HAP-1 (cell line): ENCODE measurements around the gene SFXN5.
A peak's percentile ranks its signal among the peaks of the same experiment; 100 is the strongest.

Source experiments
- DNase-seq, 2 experiments: peaks; one replicate each; pipeline ENCODE4 v3.0.0-alpha.2; 2016 to 2020; ENCODE audit warnings: low spot score in 2 of 2
- H3K27me3 ChIP-seq: fragments of 250-450 bp; sonication (Bioruptor Pico); 2 replicates; pipeline ENCODE4 v1.5.1; 2020; ENCODE audit warnings: low read depth, mild to moderate bottlenecking, moderate library complexity
- H3K36me3 ChIP-seq: fragments of 250-450 bp; sonication (Bioruptor Pico); replicated peaks from 2 replicates; pipeline ENCODE4 v1.5.1; 2020; ENCODE audit warnings: mild to moderate bottlenecking
- H3K4me1 ChIP-seq: fragments of 250-450 bp; sonication (Bioruptor Pico); 2 replicates; pipeline ENCODE4 v1.5.1; 2020; ENCODE audit warnings: mild to moderate bottlenecking
- H3K4me3 ChIP-seq: fragments of 250-450 bp; sonication (Bioruptor Pico); 2 replicates; pipeline ENCODE4 v1.5.1; 2020; ENCODE audit warnings: mild to moderate bottlenecking, moderate library complexity
- H3K9me3 ChIP-seq: fragments of 250-450 bp; sonication (Bioruptor Pico); 2 replicates; pipeline ENCODE4 v1.5.1; 2020; ENCODE audit warnings: mild to moderate bottlenecking, moderate library complexity
- in situ Hi-C: fragments of 300-500 bp; cut with MboI; formaldehyde crosslinking; loops from 3 replicates; pipeline ENCODE4 v1.14.3; 2020; ENCODE audit warnings: low sequenced_read_pairs, inconsistent platforms, mixed read lengths

SFXN5 gene

DNA sequence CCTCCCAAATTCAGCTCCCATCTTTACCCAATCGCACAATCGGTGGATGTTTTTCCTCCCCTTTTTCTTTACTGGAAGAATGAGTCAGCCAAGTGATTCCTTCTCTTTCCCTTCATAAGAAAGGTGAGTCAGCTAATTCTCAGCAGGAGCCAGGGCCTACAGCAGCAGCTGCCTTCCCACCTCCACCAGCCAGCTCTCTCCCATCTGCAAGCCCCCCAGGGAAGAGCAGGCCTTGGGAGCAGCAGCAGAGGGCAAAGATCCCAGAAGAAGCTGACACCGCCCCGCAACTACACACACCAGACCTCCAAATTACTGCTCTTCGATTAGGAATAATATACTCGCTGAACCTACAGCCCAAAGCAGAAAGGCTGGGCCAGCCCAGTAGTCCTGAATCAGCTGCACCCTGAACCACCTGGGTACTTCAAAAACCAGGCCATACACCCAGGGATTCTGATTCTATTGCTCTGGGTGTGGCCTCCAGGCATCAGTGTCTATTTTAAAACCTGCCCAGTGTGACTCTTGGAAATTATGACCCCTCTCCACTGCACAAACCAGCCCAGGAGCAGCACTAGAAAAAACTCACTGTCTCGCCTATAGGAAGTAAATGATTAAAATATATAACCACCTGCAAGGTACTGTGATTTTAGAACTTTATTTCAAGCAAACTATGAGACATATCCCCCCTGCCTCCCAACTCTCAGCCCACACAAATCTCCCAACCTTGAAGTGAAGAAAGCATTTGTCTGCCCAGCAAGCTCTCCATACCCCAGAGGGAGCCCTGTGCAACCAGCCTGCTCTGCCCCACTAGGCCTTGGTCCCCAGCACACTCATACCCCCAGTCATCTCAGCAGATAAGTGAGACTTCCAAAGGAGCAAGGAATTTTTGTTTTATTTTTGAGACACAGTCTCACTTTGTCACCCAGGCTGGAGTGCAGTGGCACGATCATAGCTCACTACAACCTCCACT, 7.3 kb downstream of the SFXN5 start:
- H3K4me1 ChIP-seq = no peaks in the 10 kb centered on the region; the same call in 1 of the 2 replicates
- no peaks in the 10 kb centered on the region for H3K27me3 ChIP-seq
- in situ Hi-C loops = no loop called here
- no peak for DNase-seq
- no peaks in the 10 kb centered on the region; the same call in 1 of the 2 replicates for H3K36me3 ChIP-seq
- H3K4me3 ChIP-seq = no peak overlapping the region
- H3K9me3 ChIP-seq = no peaks in the 10 kb centered on the region

DNA sequence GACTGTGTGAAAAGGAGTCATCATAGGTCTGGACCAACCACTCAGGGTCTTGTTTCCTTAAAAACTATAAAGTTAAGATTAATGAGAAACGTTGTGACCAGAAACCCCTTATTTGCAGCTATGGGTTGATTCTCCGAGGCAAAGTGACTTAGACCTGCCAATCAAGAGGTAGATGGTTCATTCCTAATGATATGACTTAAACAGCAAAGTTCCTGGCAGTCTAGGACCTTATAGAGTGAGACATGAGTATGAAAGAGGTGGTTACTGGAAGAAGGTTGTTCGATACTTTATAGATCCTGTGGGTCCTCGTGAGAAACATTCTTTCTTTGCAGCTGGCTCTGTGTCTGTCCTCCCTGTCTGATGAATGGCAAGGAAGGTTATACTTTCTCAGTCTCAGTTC, 8.0 kb downstream of the SFXN5 start:
- in situ Hi-C loops = no loop called here
- no peaks in the 10 kb centered on the region for H3K4me1 ChIP-seq
- H3K4me3 ChIP-seq = no peak overlapping the region
- peaks cover under 1% of the 10 kb centered on the region; the same call in 1 of the 2 replicates for H3K36me3 ChIP-seq
- no peaks in the 10 kb centered on the region for H3K9me3 ChIP-seq
- H3K27me3 ChIP-seq = no peaks in the 10 kb centered on the region
- DNase-seq = no peak

DNA sequence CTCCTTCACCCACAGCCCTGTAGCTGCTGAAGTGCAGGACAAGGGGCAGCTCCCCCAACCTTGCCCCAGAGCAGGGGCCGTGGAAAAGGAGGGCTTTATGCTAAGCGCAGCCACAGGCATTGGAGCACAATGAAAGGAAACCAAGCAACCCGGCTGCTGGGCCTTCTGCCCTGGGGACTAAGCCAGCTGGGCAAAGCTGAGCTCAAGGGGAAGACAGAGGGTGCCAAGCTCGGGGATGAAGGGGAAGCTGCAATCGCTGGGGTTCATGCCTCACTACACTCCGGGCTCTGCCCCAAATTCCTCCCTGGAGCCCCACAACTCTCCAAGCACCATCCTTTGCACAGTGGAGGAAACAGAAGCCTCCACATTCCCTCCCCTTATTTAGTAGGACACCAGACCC, 12.4 kb downstream of the SFXN5 start:
- no peaks in the 10 kb centered on the region for H3K9me3 ChIP-seq
- peaks cover 17% of the 10 kb centered on the region for H3K36me3 ChIP-seq
- no peak overlapping the region for H3K4me3 ChIP-seq
- H3K27me3 ChIP-seq = no peaks in the 10 kb centered on the region
- H3K4me1 ChIP-seq = no peaks in the 10 kb centered on the region
- DNase-seq = no peak
- in situ Hi-C loops = no loop called here

DNA sequence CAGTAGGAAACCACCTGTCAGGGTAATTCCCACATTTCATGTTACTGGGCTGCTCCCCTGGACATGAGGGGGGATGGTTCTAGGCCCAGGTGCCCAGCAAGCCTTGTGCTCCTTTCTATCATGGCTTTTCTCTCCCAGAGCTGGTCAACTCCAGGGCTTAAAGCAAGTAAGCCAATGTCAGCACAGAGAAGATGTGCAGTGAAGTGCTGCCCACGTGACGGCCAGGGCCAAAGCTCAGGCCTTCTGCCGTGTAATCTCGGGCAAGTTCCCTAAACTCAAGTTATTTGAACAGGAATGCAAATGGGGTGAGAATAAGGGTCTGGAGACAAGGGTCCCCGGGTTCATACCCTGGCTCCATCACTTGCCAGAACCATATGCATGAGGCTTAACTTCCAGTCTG, 16.5 kb downstream of the SFXN5 start:
- Histone ChIP-seq H3K4me3 (no peak overlapping the region), H3K36me3 (peaks cover 17% of the 10 kb centered on the region), H3K9me3 (no peaks in the 10 kb centered on the region), H3K27me3 (no peaks in the 10 kb centered on the region), H3K4me1 (no peaks in the 10 kb centered on the region)
- no peak for DNase-seq
- in situ Hi-C loops = no loop called here

DNA sequence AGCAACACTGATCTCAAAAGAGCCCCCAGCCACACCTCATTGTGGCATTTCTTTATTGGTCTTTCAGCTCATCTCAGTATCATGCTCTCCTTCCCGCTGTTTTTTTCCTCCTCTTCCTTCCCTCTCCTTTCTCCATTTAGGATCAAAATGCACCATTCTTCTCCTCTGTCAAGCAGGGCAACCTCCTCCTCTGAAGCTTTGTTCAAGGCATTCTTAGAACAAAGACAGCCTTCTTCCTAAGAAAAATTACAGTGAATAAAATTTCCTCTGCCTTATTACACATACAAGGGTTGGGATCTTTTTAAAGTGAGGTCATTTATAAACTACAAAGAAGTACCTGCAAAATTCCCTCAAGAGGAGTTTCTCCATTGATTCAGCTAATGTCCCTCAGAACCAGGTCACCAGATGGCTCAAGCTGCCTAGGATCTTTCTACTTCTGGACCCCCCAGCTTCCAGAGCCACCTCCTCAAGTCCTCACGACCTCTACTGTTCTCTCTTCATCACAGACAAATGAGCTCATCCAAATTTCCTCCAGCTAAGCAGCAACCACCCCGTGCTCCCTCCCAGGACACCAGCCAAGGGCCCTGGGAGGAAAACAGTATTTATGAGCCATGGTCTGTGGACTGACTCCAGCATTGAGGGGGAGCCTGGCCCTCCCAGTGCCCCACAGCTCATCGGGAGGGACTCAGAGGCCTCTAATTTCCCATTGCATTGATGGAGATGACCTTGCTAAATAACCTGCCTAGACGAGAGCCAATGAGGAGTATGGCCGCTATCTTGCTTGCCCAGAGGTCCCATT, 18.0 kb downstream of the SFXN5 start:
- in situ Hi-C loops = no loop called here

DNA sequence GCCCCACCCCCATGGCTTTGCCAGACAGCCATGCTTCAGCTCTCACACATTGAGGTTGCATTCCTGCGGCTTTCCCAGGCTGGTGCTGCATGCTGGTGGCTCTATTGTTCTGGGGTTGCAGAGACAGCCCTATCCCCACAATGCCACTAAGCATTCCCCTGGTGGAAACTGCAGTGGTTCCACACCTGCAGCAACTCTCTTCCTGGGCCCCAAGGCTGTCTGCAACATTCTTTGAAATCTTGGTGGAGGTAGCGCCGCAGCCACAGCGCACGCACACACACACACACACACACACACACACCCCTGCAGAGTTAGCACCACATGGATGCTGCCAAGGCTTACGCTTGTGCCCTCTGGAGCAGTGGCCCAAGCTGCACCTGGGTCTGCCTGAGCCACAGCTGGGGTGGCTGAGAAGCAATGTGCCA, 21.4 kb downstream of the SFXN5 start:
- H3K4me1 ChIP-seq = no peaks in the 10 kb centered on the region
- in situ Hi-C loops = no loop called here
- no peaks in the 10 kb centered on the region for H3K27me3 ChIP-seq
- H3K36me3 ChIP-seq = no peaks in the 10 kb centered on the region; the same call in 1 of the 2 replicates
- H3K4me3 ChIP-seq = no peak overlapping the region
- peak in 1 of 2 experiments; percentile 30 for DNase-seq
- H3K9me3 ChIP-seq = no peaks in the 10 kb centered on the region

More for the DNA sequence above, 18.0 kb downstream of the SFXN5 start:
- Histone ChIP-seq H3K4me3 (no peak overlapping the region), H3K4me1 (no peaks in the 10 kb centered on the region), H3K27me3 (no peaks in the 10 kb centered on the region), H3K9me3 (no peaks in the 10 kb centered on the region), H3K36me3 (peaks cover 16% of the 10 kb centered on the region)
- no peak for DNase-seq

DNA sequence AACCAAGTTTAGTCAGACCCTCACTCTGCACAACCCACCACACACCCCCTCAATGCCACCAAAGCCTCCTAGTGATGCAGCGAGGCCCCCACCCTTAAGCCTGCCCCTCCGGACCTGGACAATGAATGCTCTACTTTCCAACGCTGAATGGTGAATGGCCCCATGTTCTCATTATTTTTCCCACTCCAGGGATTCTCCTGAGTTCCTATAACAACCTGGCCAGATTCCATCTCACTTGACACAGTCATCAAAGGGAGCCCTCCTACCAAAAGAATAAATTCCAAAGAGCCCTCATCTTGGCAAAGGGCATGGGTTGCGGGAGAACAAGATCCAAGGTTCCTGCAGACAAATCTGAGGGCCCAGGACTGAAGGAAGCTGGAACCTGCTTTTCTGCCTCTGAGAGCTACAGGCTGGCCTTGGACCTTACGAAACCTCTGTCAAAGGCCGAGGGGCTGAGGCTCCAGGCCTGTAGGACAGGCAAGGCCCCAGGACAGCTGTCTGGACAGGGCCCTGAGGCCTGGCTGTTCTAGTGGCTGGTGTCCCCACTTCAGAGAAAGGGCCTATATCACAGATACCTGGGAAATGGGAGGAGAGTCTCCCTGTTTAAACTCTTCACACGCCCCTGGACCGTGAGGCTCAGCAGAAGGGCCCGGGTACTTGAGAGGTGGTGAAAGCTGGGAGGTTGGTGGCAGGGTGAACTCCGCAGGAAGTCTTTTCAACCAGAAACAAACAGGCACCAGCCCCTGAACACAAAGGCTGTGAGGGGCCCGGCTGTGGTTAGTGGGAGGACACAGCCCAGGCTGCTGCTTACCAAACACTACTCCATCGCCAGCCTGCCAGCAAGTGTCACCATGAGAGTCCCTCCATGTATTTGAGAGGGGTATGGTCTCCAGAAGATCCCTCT, 27.3 kb downstream of the SFXN5 start:
- H3K36me3 ChIP-seq = no peaks in the 10 kb centered on the region; the same call in 1 of the 2 replicates
- H3K9me3 ChIP-seq = no peaks in the 10 kb centered on the region
- in situ Hi-C loops = no loop called here
- no peak for DNase-seq
- no peaks in the 10 kb centered on the region for H3K27me3 ChIP-seq
- no peaks in the 10 kb centered on the region for H3K4me1 ChIP-seq
- no peak overlapping the region for H3K4me3 ChIP-seq

DNA sequence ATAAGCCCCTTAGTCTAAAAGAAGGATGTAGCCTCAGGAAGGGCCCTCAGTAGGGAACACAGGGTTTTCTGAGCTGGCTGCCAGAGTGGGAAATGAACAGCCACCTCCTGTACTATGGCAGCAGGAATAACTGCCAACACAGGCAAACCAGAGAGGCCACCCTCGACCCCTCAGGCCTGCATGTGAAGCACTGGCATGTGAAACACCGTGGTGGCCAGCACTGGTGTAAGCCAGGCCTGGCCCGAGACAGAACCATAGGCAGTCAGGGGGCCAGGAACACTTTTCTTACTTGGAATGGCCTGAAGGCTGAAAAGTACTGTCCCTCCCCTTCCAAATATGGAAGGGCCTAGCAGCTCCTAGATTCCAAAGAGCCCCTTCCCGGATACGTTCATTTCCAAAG, 28.2 kb downstream of the SFXN5 start:
- no peaks in the 10 kb centered on the region; the same call in 1 of the 2 replicates for H3K36me3 ChIP-seq
- H3K9me3 ChIP-seq = no peaks in the 10 kb centered on the region
- in situ Hi-C loops = no loop called here
- no peaks in the 10 kb centered on the region for H3K4me1 ChIP-seq
- H3K27me3 ChIP-seq = no peaks in the 10 kb centered on the region
- no peak for DNase-seq
- no peak overlapping the region for H3K4me3 ChIP-seq

DNA sequence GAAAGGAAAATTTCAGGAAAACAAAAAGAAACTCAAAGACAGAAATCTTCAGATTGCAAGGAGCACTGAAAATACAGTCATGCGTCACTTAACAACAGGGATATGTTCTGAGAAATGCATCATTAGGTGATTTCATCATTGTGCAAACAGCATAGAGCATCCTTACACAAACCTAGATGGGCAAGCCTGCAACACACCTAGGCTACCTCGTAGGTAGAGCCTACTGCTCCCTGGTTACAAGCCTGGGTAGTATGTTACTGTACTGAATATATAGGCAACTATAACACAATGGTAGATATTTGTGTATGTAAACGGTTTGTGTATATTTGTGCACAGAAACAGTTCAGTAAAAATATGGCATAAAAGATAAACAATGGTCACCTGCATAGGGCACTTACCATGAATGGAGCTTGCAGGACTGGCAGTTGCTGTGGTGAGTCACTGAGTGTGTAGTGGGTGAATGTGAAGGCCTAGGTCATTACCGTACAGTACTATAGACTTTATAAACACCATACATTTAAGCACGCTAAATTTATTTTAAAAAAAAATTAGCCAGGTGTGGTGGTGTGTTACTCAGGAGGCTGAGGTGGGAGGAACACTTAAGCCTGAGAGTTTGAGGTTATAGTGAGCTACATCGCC, 33.4 kb downstream of the SFXN5 start:
- no peak for DNase-seq
- H3K4me3 ChIP-seq = no peak overlapping the region
- H3K9me3 ChIP-seq = no peaks in the 10 kb centered on the region
- no peaks in the 10 kb centered on the region for H3K36me3 ChIP-seq
- in situ Hi-C loops = no loop called here
- H3K4me1 ChIP-seq = no peaks in the 10 kb centered on the region
- H3K27me3 ChIP-seq = no peaks in the 10 kb centered on the region

DNA sequence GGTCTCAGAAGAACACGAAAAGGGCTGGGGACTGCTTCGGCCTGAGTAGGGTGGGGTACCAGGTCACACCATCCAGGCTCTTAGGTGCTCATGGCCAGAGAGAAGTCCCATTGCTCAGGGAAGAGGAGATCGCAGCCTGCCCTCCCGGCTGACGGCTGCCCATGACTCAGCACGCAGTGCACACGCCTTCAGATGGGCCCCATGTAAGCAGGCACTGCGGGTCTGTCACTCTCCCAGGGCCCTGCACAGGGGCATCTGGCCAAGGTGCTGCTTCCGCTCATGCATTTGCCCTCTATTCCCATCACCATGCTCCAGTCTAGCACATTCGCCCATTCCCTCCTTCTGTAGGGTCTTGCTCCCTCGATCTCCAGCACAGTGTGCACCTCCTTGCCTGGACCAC, 34.7 kb downstream of the SFXN5 start:
- in situ Hi-C loops = no loop called here
- Histone ChIP-seq H3K36me3 (no peaks in the 10 kb centered on the region), H3K4me1 (no peaks in the 10 kb centered on the region), H3K9me3 (no peaks in the 10 kb centered on the region), H3K27me3 (no peaks in the 10 kb centered on the region), H3K4me3 (no peak overlapping the region)
- no peak for DNase-seq

DNA sequence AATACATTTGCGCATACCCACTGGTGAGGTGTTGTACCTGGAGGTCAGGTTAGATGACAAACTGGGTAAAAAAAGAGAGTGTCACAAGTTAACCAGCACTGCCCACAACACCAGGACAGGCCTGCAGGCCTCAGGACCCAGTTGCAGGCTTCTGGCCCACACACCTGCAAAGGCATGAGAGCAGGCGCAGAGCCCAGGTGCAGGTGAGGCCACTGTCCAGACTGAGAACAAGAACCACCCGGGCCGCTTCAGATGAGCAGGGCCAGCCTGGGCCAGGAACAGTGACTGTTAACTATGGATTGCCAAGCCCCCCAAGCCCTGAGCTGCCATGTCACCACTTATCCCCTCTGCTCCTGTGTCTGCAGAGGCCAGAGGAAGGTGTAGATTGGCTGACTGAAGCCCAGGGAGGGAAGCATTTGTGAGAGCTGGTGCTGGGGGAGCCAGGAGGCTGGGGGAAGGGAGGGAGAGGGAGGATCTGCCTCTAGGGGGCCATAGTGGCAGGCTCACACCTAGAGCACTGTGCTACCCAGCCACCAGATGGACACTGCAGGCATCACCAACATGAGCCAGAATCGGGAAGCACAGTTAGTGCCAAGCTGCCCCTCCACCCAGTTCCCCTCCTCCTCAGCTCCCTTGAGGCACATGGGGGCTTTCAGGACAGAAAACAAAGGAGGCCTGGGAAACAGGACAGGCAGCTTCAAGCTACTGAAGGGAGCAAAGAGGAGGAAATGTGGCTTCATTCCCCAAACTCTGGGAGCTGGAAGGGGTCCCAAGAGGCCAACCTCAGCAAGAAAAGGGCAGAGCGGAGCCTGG, 35.4 kb downstream of the SFXN5 start:
- H3K9me3 ChIP-seq = no peaks in the 10 kb centered on the region
- in situ Hi-C loops = no loop called here
- H3K4me3 ChIP-seq = no peak overlapping the region
- DNase-seq = peak in 1 of 2 experiments; percentile 17
- no peaks in the 10 kb centered on the region for H3K27me3 ChIP-seq
- no peaks in the 10 kb centered on the region for H3K4me1 ChIP-seq
- H3K36me3 ChIP-seq = no peaks in the 10 kb centered on the region

DNA sequence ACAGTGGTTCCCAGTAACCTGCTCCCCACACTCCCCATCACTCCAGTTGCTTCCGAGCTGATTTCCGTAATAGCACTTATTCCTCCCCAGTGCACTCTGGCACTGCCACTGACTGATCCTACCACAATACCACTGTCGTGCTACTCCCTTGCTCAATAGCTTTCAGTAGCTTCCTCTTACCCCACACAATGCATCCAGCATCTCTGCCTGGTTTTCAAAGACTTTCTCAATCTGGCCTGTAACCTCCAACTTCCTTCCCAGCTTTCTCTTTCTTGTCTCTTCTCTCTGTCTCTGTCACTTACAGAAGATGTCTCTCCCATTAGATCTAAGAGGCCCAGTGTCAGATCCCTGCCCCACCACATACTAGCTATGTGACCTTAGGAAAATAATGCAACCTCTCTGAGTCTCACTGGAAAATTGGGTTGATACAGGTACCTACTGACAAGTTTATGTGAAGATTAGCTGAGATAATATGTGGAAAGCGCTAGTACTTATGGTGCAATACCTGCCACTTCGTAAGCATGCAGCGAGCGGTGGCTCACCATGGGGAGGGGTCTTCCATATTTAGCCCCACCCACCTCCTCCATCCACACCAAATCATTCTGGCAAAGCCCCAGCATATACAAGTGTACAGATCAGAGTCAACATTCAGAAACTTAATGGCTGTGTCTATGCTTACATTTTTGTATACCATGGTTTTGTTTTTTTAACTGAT, 36.7 kb downstream of the SFXN5 start:
- Histone ChIP-seq H3K9me3 (no peaks in the 10 kb centered on the region), H3K4me1 (no peaks in the 10 kb centered on the region), H3K27me3 (no peaks in the 10 kb centered on the region), H3K36me3 (no peaks in the 10 kb centered on the region), H3K4me3 (no peak overlapping the region)
- no peak for DNase-seq
- in situ Hi-C loops = no loop called here
